Left ventricle myocardium superior (tissue), 1 donor: ENCODE results near the gene MOSPD3. TPM values are rescaled to one million over a fixed set of nuclear protein-coding genes. Genes with fewer than 3 reads are reported as not detected.
"Not testable (repeated sequence)": the region's sequence is repeated elsewhere in the genome, so short reads cannot be mapped to it uniquely, and the experiment has no call there.

Source experiments
- ATAC-seq: fragments of 200-7000 bp; cut with Tn5 transposase; one replicate; pipeline ENCODE4 v1.9.1; 2020; ENCODE audit warnings: mild to moderate bottlenecking, moderate library complexity
- DNase-seq: peaks from one replicate; pipeline ENCODE4 v3.0.0-alpha.2; 2020
- intact Hi-C: fragments of 100-400 bp; cut with micrococcal nuclease; formaldehyde crosslinking; loops from one replicate; pipeline ENCODE4 v1.11.0; 2022
- long read RNA-seq: library from polyadenylated mRNA; unstranded; transcript quantifications from one replicate; pipeline ENCODE4 v2.0.0, GENCODE V29; 2021
- total RNA-seq: library from RNA; stranded (reverse); fragmentation: NEBNext Ultra II Directional; extraction: Animal tissue kit (Norgen Biotek cat#: 25700); gene quantifications from one replicate; pipeline ENCODE4 v1.2.1, GENCODE V29; 2021
- donor health status: DM: no; HTN: yes; CAD: no; lungs with severe emphysema.

MOSPD3 gene
- total RNA-seq: 9.1 TPM
- long read RNA-seq, transcript MOSPD3-203 (5 exons, 1,191 nt): major isoform, 9 of 17 reads
- long read RNA-seq, partial matches to known transcripts: 0 of 17 reads
- long read RNA-seq, other reads (novel, unspliced or antisense): 2 of 17 reads

GRCh38 chr7:100611983-100612729, at the start of gene MOSPD3:
MOSPD3 (plus strand) TSS chr7:100612540; CDS start chr7:100612792, 252 bp downstream.
- peak; percentile 98 for ATAC-seq
- intact Hi-C loops: no loop called here
- DNase-seq: peak; percentile 98

DNA sequence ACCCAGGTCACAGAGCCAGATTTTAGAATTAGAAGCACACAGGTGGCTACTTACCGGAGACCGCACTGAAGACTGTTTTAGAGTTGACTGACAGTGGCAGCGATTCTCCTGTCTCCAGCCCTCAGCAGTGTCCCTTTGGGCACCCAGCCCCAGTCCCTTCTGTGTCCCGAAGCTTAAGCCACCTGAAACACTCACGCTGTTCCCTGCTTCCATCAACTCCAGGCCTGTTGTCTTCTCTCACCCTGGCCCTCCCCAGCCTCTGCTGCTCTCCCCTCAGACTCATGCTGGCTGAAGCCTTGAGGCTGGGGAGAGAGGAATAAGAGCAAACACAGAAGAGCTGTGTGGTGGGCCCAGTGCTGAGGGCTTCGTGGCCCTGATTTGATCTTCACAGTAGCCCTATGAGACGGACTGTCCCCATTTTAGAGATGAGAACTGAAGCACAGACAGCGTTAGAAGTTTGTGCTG, 49.2 kb upstream of the MOSPD3 start:
- intact Hi-C loops: no loop called here
- DNase-seq (no peak), ATAC-seq (no peak)

DNA sequence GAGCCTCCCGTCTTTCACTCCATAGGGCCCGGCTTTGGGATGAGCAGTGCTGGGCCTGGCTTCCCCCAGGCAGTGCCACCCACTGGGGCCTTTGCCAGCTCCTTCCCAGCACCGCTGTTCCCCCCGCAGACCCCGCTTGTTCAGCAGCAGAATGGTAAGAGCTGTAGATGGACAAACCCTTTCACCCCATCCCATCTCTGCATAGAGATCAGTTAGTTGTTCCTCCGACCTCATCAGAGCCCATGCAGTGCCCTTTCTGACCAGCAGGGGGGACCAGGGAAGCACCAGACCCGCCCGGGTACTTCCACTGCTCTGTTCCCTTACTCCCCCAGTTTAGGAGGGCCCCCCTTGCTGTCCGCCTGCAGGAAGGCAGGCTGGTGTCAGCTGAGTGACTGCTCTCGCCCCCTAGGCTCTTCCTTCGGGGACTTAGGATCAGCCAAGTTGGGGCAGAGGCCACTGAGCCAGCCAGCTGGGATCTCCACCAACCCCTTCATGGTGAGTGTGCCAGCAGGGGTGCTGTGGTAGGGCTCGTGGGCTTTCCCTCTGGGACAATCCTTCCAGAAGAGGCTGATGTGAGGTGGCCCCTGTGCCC, 48.4 kb upstream of the MOSPD3 start:
- ATAC-seq: peak; percentile 69
- intact Hi-C loops: no loop called here

GRCh38 chr7:100564405-100564804, 47.9 kb upstream of the MOSPD3 start:
- ATAC-seq, DNase-seq, intact Hi-C loops: not testable (repeated sequence)

More for the DNA sequence above, 48.4 kb upstream of the MOSPD3 start:
- peak; percentile 90 for DNase-seq

DNA sequence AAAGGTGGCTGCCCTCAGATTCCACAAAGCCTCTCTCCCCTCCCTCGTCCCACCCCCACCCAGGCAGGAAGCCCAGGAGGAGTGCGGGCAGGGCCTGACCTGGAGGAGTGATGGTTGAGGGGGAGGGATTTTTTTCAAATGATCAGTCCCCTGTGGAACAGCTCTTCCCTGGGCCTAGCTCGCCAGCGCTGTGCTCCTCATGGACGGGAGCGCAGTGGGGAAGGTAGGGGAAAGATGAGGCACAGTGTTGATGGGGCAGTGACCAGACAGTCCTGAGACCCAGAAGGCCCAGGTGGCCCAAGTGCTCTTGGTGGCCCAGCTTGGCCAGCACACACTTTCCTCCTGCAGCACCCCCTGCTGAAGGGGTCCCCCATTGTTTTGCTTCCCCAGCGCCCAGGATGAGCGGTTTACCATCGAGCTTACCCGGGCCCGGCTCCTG, 47.2 kb upstream of the MOSPD3 start:
- intact Hi-C loops: no loop called here
- DNase-seq (no peak), ATAC-seq (no peak)

GRCh38 chr7:100566018-100566531, 46.3 kb upstream of the MOSPD3 start:
- no peak for DNase-seq
- intact Hi-C loops: no loop called here
- no peak for ATAC-seq

DNA sequence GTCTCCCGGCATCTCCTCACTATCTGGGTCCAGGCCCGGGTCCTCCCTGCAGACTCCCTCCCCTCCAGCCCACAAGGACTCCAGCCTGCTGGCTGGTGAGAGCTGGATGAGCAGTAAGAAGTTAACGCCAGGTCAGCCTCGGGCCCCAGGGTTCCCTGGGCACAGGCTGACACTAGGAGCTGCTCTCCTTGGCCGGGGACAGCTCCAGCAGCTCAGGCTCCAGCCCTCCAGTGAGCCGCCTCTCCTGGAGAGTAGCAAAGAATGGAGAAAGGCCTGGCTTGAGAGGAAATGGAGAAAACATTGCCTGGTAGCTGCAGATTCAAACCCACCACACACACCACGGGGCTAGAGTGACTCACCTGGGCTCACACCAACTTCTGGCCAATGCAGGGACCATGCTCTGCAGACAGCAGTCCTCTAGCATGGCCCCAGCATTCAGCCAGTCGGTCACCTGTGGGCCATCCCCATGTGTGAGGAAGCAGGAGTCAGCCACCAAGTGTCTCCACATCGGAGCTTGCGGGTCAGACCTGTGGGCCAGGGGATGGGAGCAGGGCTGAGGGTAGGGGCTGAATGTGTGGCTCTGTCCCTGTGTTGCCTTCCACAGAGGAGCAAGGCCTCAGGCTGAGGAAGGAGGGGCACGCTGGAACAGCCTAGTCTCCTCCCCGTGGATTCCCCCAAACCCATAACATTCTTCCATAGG, 45.2 kb upstream of the MOSPD3 start:
- intact Hi-C loops: no loop called here
- ATAC-seq: no peak
- no peak for DNase-seq

GRCh38 chr7:100567751-100568175, 44.6 kb upstream of the MOSPD3 start:
- intact Hi-C loops: no loop called here
- ATAC-seq (no peak), DNase-seq (no peak)

- ATAC-seq: no peak
These were observed 44.0 kb upstream of the MOSPD3 start for GRCh38 chr7:100568176-100568895.

DNA sequence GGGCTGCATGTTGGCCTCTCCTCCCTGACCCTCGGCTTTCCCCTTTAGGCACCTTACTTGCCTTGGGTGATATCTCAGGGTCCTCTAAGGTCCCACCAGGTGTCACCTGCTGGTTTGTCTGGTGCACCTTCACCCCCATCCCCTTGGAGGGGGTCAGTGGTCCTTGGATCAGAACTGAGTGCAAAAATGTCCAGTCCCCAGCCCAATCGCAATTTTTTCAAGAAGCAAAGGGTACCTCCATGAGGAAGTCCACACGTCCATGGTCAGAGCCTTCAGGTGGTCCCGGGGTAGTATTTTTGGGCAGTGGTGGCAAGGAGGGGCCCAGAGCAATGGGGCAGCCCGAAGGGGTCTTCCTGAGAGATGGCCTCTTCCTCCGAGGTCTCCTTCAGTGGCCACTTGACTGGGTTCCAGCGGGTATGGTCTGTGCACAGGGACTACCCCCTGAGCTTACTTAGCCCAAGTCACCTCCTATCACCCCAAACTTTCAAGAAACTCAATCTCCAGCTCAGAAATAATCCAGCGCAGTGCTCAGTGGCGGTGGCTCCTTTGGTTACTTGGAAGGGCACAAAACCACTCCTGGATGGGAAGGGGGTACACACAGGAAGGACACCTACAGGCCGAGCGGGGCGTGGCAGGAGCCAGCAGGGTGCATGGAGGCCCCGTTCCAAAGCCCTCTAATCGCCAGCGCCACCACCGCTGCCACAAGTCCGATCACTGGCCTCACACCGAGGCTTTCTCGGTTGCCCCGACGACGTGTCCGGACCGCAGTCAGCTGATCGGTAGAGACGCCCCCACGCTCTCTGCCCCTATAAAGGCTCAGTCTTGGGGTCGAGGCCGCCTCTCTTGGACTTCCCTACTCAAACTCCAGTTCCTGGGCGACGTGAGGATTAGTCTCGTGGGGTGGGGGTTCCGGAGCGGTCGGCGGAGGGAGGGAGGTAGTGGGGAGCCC, 43.2 kb upstream of the MOSPD3 start:
- intact Hi-C loops: no loop called here
- peak; percentile 51 for ATAC-seq
- peak; percentile 62 for DNase-seq

More at GRCh38 chr7:100568176-100568895, 44.0 kb upstream of the MOSPD3 start:
- intact Hi-C loops: no loop called here
- DNase-seq: no peak

- intact Hi-C loops: no loop called here
- no peak for DNase-seq
- ATAC-seq: no peak
These were observed 41.1 kb upstream of the MOSPD3 start for GRCh38 chr7:100570954-100571828.

DNA sequence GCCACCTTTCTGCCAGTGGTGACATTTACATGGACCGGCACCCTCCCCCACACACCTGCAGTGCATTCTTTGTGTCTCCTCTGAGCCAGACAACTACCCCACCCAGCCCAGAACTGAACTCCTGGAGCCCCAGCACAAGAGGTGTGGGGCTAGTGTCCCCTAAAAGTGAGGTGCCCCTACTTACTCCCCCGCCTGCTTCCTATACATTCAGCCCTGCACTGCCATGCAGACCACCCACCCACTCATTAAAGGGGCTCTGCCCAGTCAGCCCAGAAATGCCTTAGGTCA, 40.6 kb upstream of the MOSPD3 start:
- ATAC-seq: no peak
- intact Hi-C loops: no loop called here
- DNase-seq: no peak

GRCh38 chr7:100572281-100572948, 39.9 kb upstream of the MOSPD3 start:
- ATAC-seq: no peak
- intact Hi-C loops: no loop called here
- no peak for DNase-seq

- DNase-seq: no peak
These were observed 39.2 kb upstream of the MOSPD3 start for GRCh38 chr7:100572949-100573675.

GRCh38 chr7:100573691-100574361, 38.5 kb upstream of the MOSPD3 start, which contains the start of gene SAP25:
SAP25 (minus strand) TSS chr7:100573900; CDS start chr7:100573742, 158 bp downstream.
- intact Hi-C loops: no loop called here
- ATAC-seq (no peak), DNase-seq (no peak)

More at GRCh38 chr7:100572949-100573675, 39.2 kb upstream of the MOSPD3 start:
- ATAC-seq: no peak
- intact Hi-C loops: no loop called here
